ENCODE data around the gene RPRD2. TPM values are rescaled to one million over a fixed set of nuclear protein-coding genes. Genes with fewer than 3 reads are reported as not detected.
A peak's percentile ranks its signal among the peaks of the same experiment; 100 is the strongest.

Gene RPRD2
- total and polyA plus RNA-seq, 9 of the 15 experiments (the other 6 are each of a cell fraction or from before 2014, with no cell fraction given), result 1.5 to 21.6 (median 7.7) TPM

- TF ChIP-seq ESRRB (CRISPR knock-in tag; IDR thresholded peaks at IDR 0.05; ENCODE audit: borderline replicate concordance), result no peak
- TF ChIP-seq HNRNPH1 (optimal IDR thresholded peaks at IDR 0.05; ENCODE audit: low read depth, low read length), result no peak
- TF ChIP-seq ZNF253 (CRISPR knock-in tag; conservative IDR thresholded peaks at IDR 0.05), result no peak
- TF ChIP-seq NR1H2 (CRISPR knock-in tag; IDR thresholded peaks at IDR 0.05), result no peak
- TF ChIP-seq ZNF165 (CRISPR knock-in tag; IDR thresholded peaks at IDR 0.05; ENCODE audit: borderline replicate concordance), result no peak
- peak; percentile 76; the same call in 1 of the 2 replicates for TF ChIP-seq SMARCA4 (IDR thresholded peaks at IDR 0.05)
- no peak for TF ChIP-seq STAT5B (CRISPR knock-in tag; IDR thresholded peaks at IDR 0.05)
- TF ChIP-seq CCAR2 (IDR thresholded peaks at IDR 0.05; ENCODE audit: low read depth, low read length), result no peak
- TF ChIP-seq HDGF (IDR thresholded peaks at IDR 0.05), result no peak
- no peak; the same call in 1 of the 2 replicates for TF ChIP-seq LCOR (CRISPR knock-in tag; IDR thresholded peaks at IDR 0.05)
- no peak; the same call in 1 of the 2 replicates for TF ChIP-seq GABPB2 (CRISPR knock-in tag; conservative IDR thresholded peaks at IDR 0.05)
- peak; percentile 60 for TF ChIP-seq CXXC5 (CRISPR knock-in tag; IDR thresholded peaks at IDR 0.05)
- no peak for TF ChIP-seq ZNF77 (CRISPR knock-in tag; IDR thresholded peaks at IDR 0.05)
- TF ChIP-seq FOXO4 (CRISPR knock-in tag; IDR thresholded peaks at IDR 0.05), result no peak
- TF ChIP-seq IFI16 (CRISPR knock-in tag; IDR thresholded peaks at IDR 0.05), result no peak
- no peak for TF ChIP-seq MCM5 (IDR thresholded peaks at IDR 0.05; ENCODE audit: low read depth)
- TF ChIP-seq MBD1 (CRISPR knock-in tag; IDR thresholded peaks at IDR 0.05), result no peak
- TF ChIP-seq ZNF740 (CRISPR knock-in tag; IDR thresholded peaks at IDR 0.05), result peak; percentile 99
- TF ChIP-seq ZNF740 (tag; IDR thresholded peaks at IDR 0.05), result peak; percentile 7 to 94; a peak in 2 of 4 replicates
- no peak for TF ChIP-seq ZNF609 (CRISPR knock-in tag; IDR thresholded peaks at IDR 0.05; ENCODE audit: borderline replicate concordance)
Observed at GRCh38 chr1:150363426-150364230, at the start of gene RPRD2 (continued).
